A673 (cell line): ENCODE data around the gene TRIAP1. TPM values are rescaled to one million over a fixed set of nuclear protein-coding genes. Genes with fewer than 3 reads are reported as not detected.
"Not testable (repeated sequence)": the region's sequence is repeated elsewhere in the genome, so short reads cannot be mapped to it uniquely, and the experiment has no call there.

Experiments used
- BruUV-seq: library from RNA; stranded (reverse); fragments of 400-500 nt; replicated peaks from 2 replicates; lab custom pipeline; 2021; lab: Mats Ljungman, UMichigan
- CTCF ChIA-PET: fragments of 300-600 bp; sonication (Branson Sonifier 250); formaldehyde crosslinking; loops from one replicate; lab custom pipeline; 2022; ENCODE audit warnings: antibody characterized with exemption; lab: Charles Lee
- POLR2A ChIA-PET: fragments of 300-600 bp; sonication (Branson Sonifier 250); formaldehyde crosslinking; loops from one replicate; lab custom pipeline; 2022; ENCODE audit warnings: antibody characterized with exemption; ENCODE audit not compliant: low non-redundant PET; lab: Charles Lee
- DNase-seq: peaks from one replicate; pipeline ENCODE4 v3.0.0-alpha.2; 2015; ENCODE audit warnings: low spot score
- H3K27ac ChIP-seq: fragments of 200-600 bp; sonication (generic); 2 replicates; pipeline ENCODE4 v1.5.1; 2016; ENCODE audit warnings: mixed run types, low read depth, mild to moderate bottlenecking, mixed read lengths, antibody characterized with exemption, low read length; ENCODE audit not compliant: poor library complexity, severe bottlenecking
- H3K27me3 ChIP-seq: fragments of 200-600 bp; sonication (generic); replicated peaks from 2 replicates; pipeline ENCODE4 v1.6.1; 2017; ENCODE audit warnings: mixed run types, low read depth, mild to moderate bottlenecking, mixed read lengths, antibody characterized with exemption, low read length; ENCODE audit not compliant: insufficient read depth, poor library complexity
- H3K36me3 ChIP-seq: fragments of 200-600 bp; sonication (generic); 2 replicates; pipeline ENCODE4 v1.6.1; 2016; ENCODE audit warnings: mixed run types, mild to moderate bottlenecking, mixed read lengths, antibody characterized with exemption, low read length; ENCODE audit not compliant: insufficient read depth, poor library complexity, severe bottlenecking
- H3K4me1 ChIP-seq: fragments of 200-600 bp; sonication (generic); 2 replicates; pipeline ENCODE4 v1.6.1; 2017; ENCODE audit warnings: mixed run types, mild to moderate bottlenecking, mixed read lengths, antibody characterized with exemption, low read length; ENCODE audit not compliant: insufficient read depth, poor library complexity, severe bottlenecking
- H3K4me3 ChIP-seq: fragments of 200-600 bp; sonication (generic); 2 replicates; pipeline ENCODE4 v1.5.1; 2016; ENCODE audit warnings: low read depth, mixed run types, mild to moderate bottlenecking, mixed read lengths, low read length; ENCODE audit not compliant: poor library complexity, severe bottlenecking
- H3K9me3 ChIP-seq: fragments of 200-600 bp; sonication (generic); 2 replicates; pipeline ENCODE4 v1.6.1; 2016; ENCODE audit warnings: mixed run types, low read depth, mild to moderate bottlenecking, mixed read lengths, antibody characterized with exemption, low read length; ENCODE audit not compliant: poor library complexity, severe bottlenecking
- CTCF ChIP-seq: fragments of 300-800, 200-600 bp; sonication (generic); conservative IDR thresholded peaks from 2 replicates; pipeline ENCODE4 v1.5.1; 2017; ENCODE audit warnings: low read depth, mild to moderate bottlenecking, antibody characterized with exemption, low read length, moderate library complexity, mixed read lengths
- EZH2 ChIP-seq: fragments of 200-600 bp; sonication (generic); IDR thresholded peaks from 2 replicates; pipeline ENCODE4 v1.6.1; 2017; ENCODE audit warnings: borderline replicate concordance, low read depth, mild to moderate bottlenecking, mixed read lengths, antibody characterized with exemption, low read length; ENCODE audit not compliant: poor library complexity, severe bottlenecking
- intact Hi-C: fragments of 100-400 bp; cut with micrococcal nuclease; formaldehyde crosslinking; loops from one replicate; pipeline ENCODE4 v1.10.0; 2022; ENCODE audit not compliant: unreplicated experiment
- total RNA-seq: library from RNA; stranded (reverse); gene quantifications from 2 replicates; pipeline ENCODE4 v1.2.3, GENCODE V29; 2021

TRIAP1 gene
- total RNA-seq, 1 experiment from 2014 or later = 36.4 TPM

GRCh38 chr12:120490325-120490724 lies 44.1 kb upstream of the TRIAP1 start:
- BruUV-seq = no TSS peak

GRCh38 chr12:120489018-120489417 lies 42.8 kb upstream of the TRIAP1 start:
- CTCF ChIA-PET = no interaction called here
- Histone ChIP-seq H3K27ac (no peak overlapping the region), H3K4me3 (no peak overlapping the region), H3K9me3 (no peaks in the 10 kb centered on the region), H3K36me3 (no peaks in the 10 kb centered on the region), H3K27me3 (no peaks in the 10 kb centered on the region), H3K4me1 (peaks cover 8% of the 10 kb centered on the region)
- POLR2A ChIA-PET = no interaction called here
- TF ChIP-seq EZH2 (no peak), CTCF (no peak)
- TSS peak; percentile 22 for BruUV-seq
- intact Hi-C loops = no loop called here
- DNase-seq = peak; percentile 49

More at GRCh38 chr12:120490325-120490724, 44.1 kb upstream of the TRIAP1 start:
- Histone ChIP-seq H3K9me3 (no peaks in the 10 kb centered on the region), H3K4me1 (peaks cover 16% of the 10 kb centered on the region), H3K27me3 (no peaks in the 10 kb centered on the region), H3K27ac (no peak overlapping the region), H3K36me3 (no peaks in the 10 kb centered on the region), H3K4me3 (no peak overlapping the region)
- POLR2A ChIA-PET = no interaction called here
- DNase-seq = no peak
- TF ChIP-seq CTCF (no peak), EZH2 (no peak)
- CTCF ChIA-PET = no interaction called here
- intact Hi-C loops = no loop called here

GRCh38 chr12:120488057-120488640 lies 42.0 kb upstream of the TRIAP1 start:
- no TSS peak for BruUV-seq
- TF ChIP-seq CTCF = no peak
- no peak for TF ChIP-seq EZH2
- H3K4me1 ChIP-seq = peaks cover 8% of the 10 kb centered on the region
- no peaks in the 10 kb centered on the region for H3K27me3 ChIP-seq
- ChIA-PET CTCF (no interaction called here), POLR2A (no interaction called here)
- no peak overlapping the region for H3K4me3 ChIP-seq
- no peaks in the 10 kb centered on the region for H3K36me3 ChIP-seq
- H3K27ac ChIP-seq = no peak overlapping the region
- no peak for DNase-seq
- intact Hi-C loops = no loop called here
- H3K9me3 ChIP-seq = no peaks in the 10 kb centered on the region

GRCh38 chr12:120487552-120487951 lies 41.4 kb upstream of the TRIAP1 start:
- intact Hi-C loops, CTCF ChIA-PET, DNase-seq, POLR2A ChIA-PET, BruUV-seq, H3K27ac ChIP-seq, H3K4me3 ChIP-seq, H3K36me3 ChIP-seq, H3K4me1 ChIP-seq, H3K9me3 ChIP-seq, H3K27me3 ChIP-seq: not testable (repeated sequence)
